H1 (cell line): ENCODE measurements around the gene EML4. TPM values are rescaled to one million over a fixed set of nuclear protein-coding genes. Genes with fewer than 3 reads are reported as not detected.

Source experiments
- CTCF ChIA-PET: fragments of 300-600 bp; sonication (Branson Sonifier 250); formaldehyde crosslinking; loops from one replicate; lab custom pipeline; 2021; ENCODE audit not compliant: partially characterized antibody; lab: Charles Lee
- POLR2A ChIA-PET: fragments of 300-600 bp; sonication (Branson Sonifier 250); formaldehyde crosslinking; loops from one replicate; lab custom pipeline; 2021; ENCODE audit warnings: inconsistent platforms; ENCODE audit not compliant: partially characterized antibody; lab: Charles Lee
- DNase-seq, 2 experiments: peaks; one replicate each; pipeline versions ENCODE4 v3.0.0 to v3.0.0-alpha.2; 2010 to 2022; ENCODE audit warnings: low spot score in 2 of 2, low read depth in 1 of 2, mixed read lengths in 1 of 2
- FAIRE-seq: peaks from 2 replicates; lab custom pipeline; 2011; peaks lifted over from hg19 to GRCh38; lab: Jason Lieb, UNC
- H2AFZ ChIP-seq: 2 replicates; pipeline ENCODE4 v1.8.1; 2012; ENCODE audit warnings: low read length, inconsistent platforms
- H2AK5ac ChIP-seq: 2 replicates; pipeline ENCODE4 v1.6.1; 2013; ENCODE audit warnings: low read depth, low read length
- H2BK120ac ChIP-seq: replicated peaks from 2 replicates; pipeline ENCODE3; 2013; ENCODE audit warnings: low read depth, low read length, inconsistent platforms
- H2BK12ac ChIP-seq: 2 replicates; pipeline ENCODE4 v1.6.1; 2013; ENCODE audit warnings: low read depth, low read length
- H2BK15ac ChIP-seq: 2 replicates; pipeline ENCODE4 v1.6.1; 2013; ENCODE audit warnings: low read length
- H2BK20ac ChIP-seq: 2 replicates; pipeline ENCODE4 v1.6.1; 2013; ENCODE audit warnings: low read length
- H2BK5ac ChIP-seq: 2 replicates; pipeline ENCODE4 v1.6.1; 2013; ENCODE audit warnings: low read depth, low read length
- H3K14ac ChIP-seq: 2 replicates; pipeline ENCODE4 v1.6.1; 2013; ENCODE audit warnings: inconsistent platforms; ENCODE audit not compliant: insufficient read length
- H3K18ac ChIP-seq: 2 replicates; pipeline ENCODE4 v1.6.1; 2013; ENCODE audit warnings: low read length; ENCODE audit errors: extremely low read depth
- H3K23ac ChIP-seq: 2 replicates; pipeline ENCODE4 v1.6.1; 2013; ENCODE audit warnings: inconsistent platforms; ENCODE audit not compliant: insufficient read length
- H3K23me2 ChIP-seq: 2 replicates; pipeline ENCODE4 v1.6.1; 2013; ENCODE audit warnings: low read depth, low read length
- H3K27ac ChIP-seq: 2 replicates; pipeline ENCODE4 v1.6.1; 2011; ENCODE audit warnings: low read depth, low read length, inconsistent platforms
- H3K27me3 ChIP-seq, 4 experiments: replicated peaks in 1 of 4; 1 replicate in 1 of 4; 2 replicates in 3 of 4; pipeline versions ENCODE4 v1.6.1 to v1.8.1; 2011 to 2013; ENCODE audit warnings: low read length in 3 of 4, mild to moderate bottlenecking in 3 of 4, inconsistent platforms in 2 of 4, mixed read lengths in 2 of 4, moderate library complexity in 1 of 4; ENCODE audit not compliant: control insufficient read depth in 3 of 4, insufficient read depth in 3 of 4; ENCODE audit errors: extremely low read depth in 1 of 4
- H3K36me3 ChIP-seq, 4 experiments: 2 replicates each; pipeline versions ENCODE4 v1.6.1 to v1.8.1; 2011 to 2013; ENCODE audit warnings: mild to moderate bottlenecking in 4 of 4, low read length in 3 of 4, moderate library complexity in 2 of 4, control low read depth in 1 of 4, inconsistent platforms in 1 of 4; ENCODE audit not compliant: insufficient read depth in 4 of 4, control insufficient read depth in 2 of 4
- H3K4ac ChIP-seq: replicated peaks from 2 replicates; pipeline ENCODE3; 2013; ENCODE audit warnings: low read length, low read depth, mixed read lengths, inconsistent platforms; ENCODE audit not compliant: insufficient read length
- H3K4me1 ChIP-seq, 4 experiments: replicated peaks in 1 of 4; 1 replicate in 1 of 4; 2 replicates in 3 of 4; pipeline versions ENCODE4 v1.6.1 to v1.8.1; 2011 to 2013; ENCODE audit warnings: low read length in 3 of 4, inconsistent platforms in 2 of 4, mixed read lengths in 1 of 4; ENCODE audit not compliant: insufficient read depth in 4 of 4, control insufficient read depth in 3 of 4
- H3K4me2 ChIP-seq, 2 experiments: 2 replicates each; pipeline versions ENCODE4 v1.6.1 to v1.8.1; 2011 to 2013; ENCODE audit warnings: low read depth in 2 of 2, low read length in 2 of 2, control low read depth in 1 of 2, inconsistent platforms in 1 of 2, mild to moderate bottlenecking in 1 of 2; ENCODE audit not compliant: insufficient read depth in 1 of 2
- H3K4me3 ChIP-seq, 4 experiments: fragments of 200-600, 300-600 bp in 1 of 4; sonication (generic), shearing (Covaris generic), sonication (Bioruptor Twin) in 1 of 4; 2 replicates each; pipeline versions ENCODE4 v1.5.1 to v1.8.1; 2011 to 2016; ENCODE audit warnings: low read length in 4 of 4, low read depth in 3 of 4, control low read depth in 2 of 4, inconsistent platforms in 2 of 4, mild to moderate bottlenecking in 2 of 4, mixed read lengths in 1 of 4, moderate library complexity in 1 of 4; ENCODE audit not compliant: insufficient read depth in 2 of 4; ENCODE audit errors: extremely low read depth in 1 of 4
- H3K56ac ChIP-seq: replicated peaks from 2 replicates; pipeline ENCODE3; 2013; ENCODE audit warnings: low read depth, mild to moderate bottlenecking, mixed read lengths, low read length, inconsistent platforms; ENCODE audit not compliant: insufficient read length
- H3K79me1 ChIP-seq: 2 replicates; pipeline ENCODE4 v1.6.1; 2013; ENCODE audit warnings: low read depth, low read length, control low read depth
- H3K79me2 ChIP-seq, 2 experiments: 2 replicates each; pipeline versions ENCODE4 v1.6.1 to v1.8.1; 2012 to 2013; ENCODE audit warnings: low read length in 2 of 2, mild to moderate bottlenecking in 2 of 2, inconsistent platforms in 1 of 2; ENCODE audit not compliant: insufficient read depth in 2 of 2, control insufficient read depth in 1 of 2
- H3K9ac ChIP-seq, 4 experiments: replicated peaks in 1 of 4; 1 replicate in 1 of 4; 2 replicates in 3 of 4; pipeline versions ENCODE4 v1.6.1 to v1.8.1; 2011 to 2013; ENCODE audit warnings: low read depth in 3 of 4, low read length in 3 of 4, control low read depth in 2 of 4, mild to moderate bottlenecking in 2 of 4, moderate library complexity in 2 of 4, inconsistent platforms in 1 of 4; ENCODE audit errors: extremely low read depth in 1 of 4
- H3K9me3 ChIP-seq, 2 experiments: 2 replicates each; pipeline versions ENCODE4 v1.6.1 to v1.8.1; 2012 to 2013; ENCODE audit warnings: mild to moderate bottlenecking in 2 of 2, moderate library complexity in 2 of 2, control low read depth in 1 of 2, inconsistent platforms in 1 of 2, low read depth in 1 of 2, low read length in 1 of 2, mixed read lengths in 1 of 2; ENCODE audit not compliant: insufficient read depth in 2 of 2
- H4K20me1 ChIP-seq, 2 experiments: replicated peaks in 1 of 2; 2 replicates each; pipeline versions ENCODE3 to v1.8.1; 2011 to 2013; ENCODE audit warnings: inconsistent platforms in 2 of 2, low read length in 2 of 2, mild to moderate bottlenecking in 1 of 2; ENCODE audit not compliant: insufficient read depth in 2 of 2, control insufficient read depth in 1 of 2
- H4K5ac ChIP-seq: 2 replicates; pipeline ENCODE4 v1.6.1; 2013; ENCODE audit warnings: low read length, low read depth, mixed read lengths, inconsistent platforms; ENCODE audit not compliant: insufficient read length
- H4K8ac ChIP-seq: 2 replicates; pipeline ENCODE4 v1.8.0; 2013; ENCODE audit warnings: mild to moderate bottlenecking, moderate library complexity, low read length, inconsistent platforms; ENCODE audit not compliant: insufficient read depth; ENCODE audit errors: extremely low read depth
- H4K91ac ChIP-seq: replicated peaks from 2 replicates; pipeline ENCODE3; 2013; ENCODE audit warnings: low read length, mixed read lengths, inconsistent platforms; ENCODE audit not compliant: insufficient read length
- CTBP2 ChIP-seq: IDR thresholded peaks from 2 replicates; pipeline ENCODE4 v1.7.0; 2011; ENCODE audit warnings: borderline replicate concordance, mild to moderate bottlenecking, moderate library complexity, mixed read lengths, low read length; ENCODE audit not compliant: insufficient read depth, insufficient read length
- GABPA ChIP-seq: IDR thresholded peaks from 2 replicates; pipeline ENCODE4 v1.6.1; 2011; ENCODE audit warnings: mild to moderate bottlenecking, low read length, moderate library complexity, borderline replicate concordance; ENCODE audit not compliant: insufficient read depth
- KDM4A ChIP-seq: IDR thresholded peaks from one replicate; pipeline ENCODE4 v1.7.1; 2012; ENCODE audit warnings: low read depth, mild to moderate bottlenecking, moderate library complexity, low read length, inconsistent platforms; ENCODE audit not compliant: severe bottlenecking
- NRF1 ChIP-seq: IDR thresholded peaks from 2 replicates; pipeline ENCODE4 v1.6.1; 2011; ENCODE audit warnings: mild to moderate bottlenecking, low read depth, low read length, improper control_type of control experiment
- SP4 ChIP-seq: IDR thresholded peaks from 2 replicates; pipeline ENCODE4 v1.6.1; 2012; ENCODE audit warnings: low read length, inconsistent platforms
- WGBS, 2 experiments: shearing (Covaris generic) in 1 of 2; methylation state at CpG; one replicate each; pipeline versions ENCODE4 v1.1.6 to v1.1.7; 2013 to 2015; ENCODE audit warnings: low lambda C conversion rate in 2 of 2, mixed read lengths in 2 of 2, inconsistent platforms in 1 of 2, low coverage in 1 of 2, missing lambda C conversion rate in 1 of 2; ENCODE audit not compliant: insufficient replicate concordance in 2 of 2, insufficient coverage in 1 of 2, insufficient read length in 1 of 2; ENCODE audit errors: extremely low coverage in 1 of 2, missing lambda C conversion rate in 1 of 2; 5-methylcytosine and 5-hydroxymethylcytosine counted together
- polyA plus RNA-seq, 7 experiments: library from polyadenylated mRNA; depleted of rRNA in 3 of 7; stranded (reverse) in 5 of 7; unstranded in 2 of 7; fragments of >200 nt in 5 of 7; fragments of 200-250 nt in 2 of 7; gene quantifications; 1 replicate in 5 of 7; 2 replicates in 1 of 7; 4 replicates in 1 of 7; pipeline versions ENCODE4 v1.2.1 to v1.2.3, GENCODE V29; 2011 to 2013; ENCODE audit warnings: missing spikeins in 2 of 7, mixed read lengths in 2 of 7
- total RNA-seq: library from RNA; stranded (reverse); fragmentation: NEBNext Ultra II Directional; extraction: Animal tissue kit (Norgen Biotek cat#: 25700); gene quantifications from 2 replicates; pipeline ENCODE4 v1.2.1, GENCODE V29; 2021

The EML4 gene
- total and polyA plus RNA-seq, 2 of the 8 experiments (the other 6 are each of a cell fraction or from before 2014, with no cell fraction given) = 50.1 to 104 TPM

- no peak for FAIRE-seq
- H2BK20ac ChIP-seq = no peak overlapping the region
- DNase-seq = no peak
- 100% methylated on average over 2 of the region's 2 CpGs; no CpG with 5 or more reads in 1 of the 2 experiments for WGBS, 2 experiments
- H3K56ac ChIP-seq = no peak overlapping the region
- no peaks in the 10 kb centered on the region for H3K27me3 ChIP-seq
- no peak overlapping the region for H3K27ac ChIP-seq
- no peaks in the 10 kb centered on the region for H3K9me3 ChIP-seq
- H3K79me2 ChIP-seq = no peaks in the 10 kb centered on the region
- no peak overlapping the region for H3K4me3 ChIP-seq
- H3K4me2 ChIP-seq = peak overlapping the region in 1 of 2 experiments; percentile 89; a peak in 1 of 4 replicates
- no peak overlapping the region for H4K5ac ChIP-seq
- H3K14ac ChIP-seq = no peak overlapping the region
- peak overlapping the region; percentile 67 for H4K91ac ChIP-seq
- H3K9ac ChIP-seq = no peak overlapping the region
- H3K23ac ChIP-seq = no peak overlapping the region
- H2BK120ac ChIP-seq = no peak overlapping the region
- no peaks in the 10 kb centered on the region for H3K36me3 ChIP-seq
- POLR2A ChIA-PET = interaction anchor here (1.9 to 2.0 kb wide), 2 partner anchors 17 to 31 kb away, joined by 5 to 10 read pairs; no protein-coding TSS in a partner anchor
- peaks cover 5% of the 10 kb centered on the region; the same call in 1 of the 2 replicates for H3K23me2 ChIP-seq
- CTCF ChIA-PET = interaction anchor here (1.0 to 2.7 kb wide), 4 partner anchors 10 to 60 kb away, joined by 3 to 14 read pairs (median 4); no protein-coding TSS in a partner anchor
- no peak overlapping the region for H2BK15ac ChIP-seq
- H3K4ac ChIP-seq = no peak overlapping the region
- H3K18ac ChIP-seq = no peak overlapping the region
- no peaks in the 10 kb centered on the region for H3K79me1 ChIP-seq
- no peak overlapping the region for H2AFZ ChIP-seq
- no peak overlapping the region for H2BK12ac ChIP-seq
- no peak overlapping the region for H2BK5ac ChIP-seq
- H2AK5ac ChIP-seq = no peak overlapping the region
- no peaks in the 10 kb centered on the region for H4K20me1 ChIP-seq
- H4K8ac ChIP-seq = no peak overlapping the region
- H3K4me1 ChIP-seq = peaks cover 0 to 17% (median 8%) of the 10 kb centered on the region in 4 experiments; a peak in 5 of 7 replicates
- TF ChIP-seq GABPA = no peak
- no peak for TF ChIP-seq SP4
- TF ChIP-seq NRF1 = no peak
- TF ChIP-seq KDM4A = no peak
- TF ChIP-seq CTBP2 = no peak
Observed at GRCh38 chr2:42140496-42140895, 28.7 kb upstream of the EML4 start.
